SU-DHL-6 (cell line): ENCODE results near the gene MYPN.

Source experiments
- H2AFZ ChIP-seq: fragments of 200-600 bp; sonication (generic); 2 replicates; pipeline ENCODE4 v1.6.1; 2014; ENCODE audit warnings: low read depth, mild to moderate bottlenecking, moderate library complexity, mixed read lengths, antibody characterized with exemption, low read length; ENCODE audit not compliant: severe bottlenecking
- H3F3A ChIP-seq: fragments of 200-600 bp; shearing (Covaris generic); 2 replicates; pipeline ENCODE4 v1.6.0; 2016; ENCODE audit warnings: antibody characterized with exemption, mild to moderate bottlenecking; ENCODE audit not compliant: insufficient read depth
- H3K27ac ChIP-seq: fragments of 200-600 bp; sonication (generic); 2 replicates; pipeline ENCODE4 v1.5.1; 2016; ENCODE audit warnings: low read depth, mild to moderate bottlenecking, low read length, moderate library complexity, mixed read lengths
- H3K27me3 ChIP-seq: fragments of 200-600 bp; sonication (generic), shearing (Covaris generic); 2 replicates; pipeline ENCODE4 v1.6.0; 2014; ENCODE audit warnings: mild to moderate bottlenecking, low read length
- H3K36me3 ChIP-seq: fragments of 200-600 bp; sonication (generic); 2 replicates; pipeline ENCODE4 v1.6.1; 2014; ENCODE audit warnings: mild to moderate bottlenecking, low read length, mixed read lengths
- H3K4me2 ChIP-seq: fragments of 300-600, 200-600 bp; shearing (Covaris generic), sonication (generic); 2 replicates; pipeline ENCODE4 v1.6.0; 2014; ENCODE audit warnings: low read length, low read depth, mild to moderate bottlenecking; ENCODE audit not compliant: poor library complexity, severe bottlenecking
- H3K4me3 ChIP-seq: fragments of 200-600 bp; sonication (generic); 2 replicates; pipeline ENCODE4 v1.5.1; 2014; ENCODE audit warnings: antibody characterized with exemption, low read length, mild to moderate bottlenecking, mixed read lengths; ENCODE audit not compliant: insufficient read depth, poor library complexity, severe bottlenecking
- H3K79me2 ChIP-seq: fragments of 200-600 bp; sonication (generic); 2 replicates; pipeline ENCODE4 v1.6.1; 2014; ENCODE audit warnings: mild to moderate bottlenecking, low read length, moderate library complexity; ENCODE audit not compliant: insufficient read depth
- H3K9ac ChIP-seq: fragments of 200-600 bp; sonication (generic); 2 replicates; pipeline ENCODE4 v1.7.0; 2014; ENCODE audit warnings: mild to moderate bottlenecking, low read length
- H3K9me2 ChIP-seq: fragments of 200-600 bp; sonication (generic); replicated peaks from 2 replicates; pipeline ENCODE4 v1.6.1; 2014; ENCODE audit warnings: low read length; ENCODE audit not compliant: insufficient read depth
- H3K9me3 ChIP-seq: fragments of 200-600 bp; sonication (generic); 2 replicates; pipeline ENCODE4 v1.6.1; 2014; ENCODE audit warnings: low read length, mixed read lengths; ENCODE audit not compliant: insufficient read depth
- H4K20me1 ChIP-seq: fragments of 200-600 bp; sonication (generic); 2 replicates; pipeline ENCODE4 v1.6.1; 2014; ENCODE audit warnings: low read depth, mild to moderate bottlenecking, antibody characterized with exemption, low read length, moderate library complexity, mixed read lengths
- CTCF ChIP-seq: fragments of 200-600 bp; sonication (generic); IDR thresholded peaks from one replicate; pipeline ENCODE4 v1.5.1; 2017; ENCODE audit warnings: antibody characterized with exemption, mild to moderate bottlenecking, low read length, moderate library complexity; ENCODE audit not compliant: insufficient read depth, poor library complexity, severe bottlenecking
- EZH2phosphoT487 ChIP-seq: fragments of 200-600 bp; sonication (generic), shearing (Covaris generic); conservative IDR thresholded peaks from 2 replicates; pipeline ENCODE4 v1.6.1; 2018; ENCODE audit warnings: mild to moderate bottlenecking, antibody characterized with exemption, low read length, moderate library complexity, mixed read lengths

The MYPN gene

GRCh38 chr10:68099736-68100135 is 9.6 kb upstream of the MYPN start:
- no peak overlapping the region for H2AFZ ChIP-seq
- H3K4me3 ChIP-seq = no peak overlapping the region
- no peak overlapping the region for H3K4me2 ChIP-seq
- no peak overlapping the region for H3K9ac ChIP-seq
- no peaks in the 10 kb centered on the region for H3K79me2 ChIP-seq
- no peak overlapping the region for H3K27ac ChIP-seq
- no peaks in the 10 kb centered on the region for H3K27me3 ChIP-seq
- no peaks in the 10 kb centered on the region for H4K20me1 ChIP-seq
- TF ChIP-seq CTCF (no peak), EZH2phosphoT487 (no peak)
- no peaks in the 10 kb centered on the region for H3F3A ChIP-seq
- H3K9me2 ChIP-seq = no peaks in the 10 kb centered on the region
- no peaks in the 10 kb centered on the region for H3K36me3 ChIP-seq
- no peaks in the 10 kb centered on the region for H3K9me3 ChIP-seq

- H3F3A ChIP-seq = no peaks in the 10 kb centered on the region
- H3K9me3 ChIP-seq = no peaks in the 10 kb centered on the region
- no peaks in the 10 kb centered on the region for H3K79me2 ChIP-seq
- H4K20me1 ChIP-seq = no peaks in the 10 kb centered on the region
- H3K9me2 ChIP-seq = no peaks in the 10 kb centered on the region
- H3K27ac ChIP-seq = no peak overlapping the region
- TF ChIP-seq EZH2phosphoT487 (no peak), CTCF (no peak)
- no peak overlapping the region for H2AFZ ChIP-seq
- no peak overlapping the region for H3K9ac ChIP-seq
- H3K27me3 ChIP-seq = no peaks in the 10 kb centered on the region
- no peaks in the 10 kb centered on the region for H3K36me3 ChIP-seq
- H3K4me2 ChIP-seq = no peak overlapping the region
- H3K4me3 ChIP-seq = no peak overlapping the region
Measured at GRCh38 chr10:68101066-68101465, 8.2 kb upstream of the MYPN start.

DNA sequence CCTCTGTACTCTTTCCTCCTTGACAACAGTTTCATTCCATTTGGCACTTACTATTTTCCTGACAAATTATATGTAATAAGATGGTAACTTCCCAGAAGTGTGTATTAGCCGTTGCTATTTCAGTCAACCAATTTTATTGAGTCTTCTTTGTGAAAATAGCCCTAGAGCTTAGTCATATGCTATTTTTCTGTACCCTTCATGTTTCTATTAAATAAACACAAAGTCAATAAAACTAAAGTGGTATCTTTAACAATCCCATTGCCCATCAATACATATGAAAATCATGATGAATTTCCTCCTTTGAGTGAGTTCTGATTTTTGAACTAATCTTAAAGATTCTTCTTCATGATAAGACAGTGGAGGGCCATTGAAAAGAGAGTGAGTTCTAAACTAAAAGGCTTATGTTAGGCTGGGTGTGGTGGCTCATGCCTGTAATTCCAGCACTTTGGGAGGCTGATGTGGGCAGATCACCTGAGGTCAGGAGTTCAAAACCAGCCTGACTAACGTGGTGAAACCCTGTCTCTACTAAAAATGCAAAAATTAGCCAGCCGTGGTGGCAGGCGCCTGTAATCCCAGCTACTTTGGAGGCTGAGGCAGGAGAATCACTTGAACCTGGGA is 5.9 kb upstream of the MYPN start:
- no peaks in the 10 kb centered on the region for H3K36me3 ChIP-seq
- H3K4me2 ChIP-seq = no peak overlapping the region
- no peaks in the 10 kb centered on the region for H3K79me2 ChIP-seq
- H3K9ac ChIP-seq = no peak overlapping the region
- H3K9me3 ChIP-seq = no peaks in the 10 kb centered on the region
- H2AFZ ChIP-seq = no peak overlapping the region
- TF ChIP-seq CTCF (no peak), EZH2phosphoT487 (no peak)
- no peak overlapping the region for H3K4me3 ChIP-seq
- H4K20me1 ChIP-seq = no peaks in the 10 kb centered on the region
- H3K27me3 ChIP-seq = no peaks in the 10 kb centered on the region
- no peaks in the 10 kb centered on the region for H3F3A ChIP-seq
- no peaks in the 10 kb centered on the region for H3K9me2 ChIP-seq
- H3K27ac ChIP-seq = no peak overlapping the region
